Measurements from ENCODE around the gene RNASEH2A.
"Not testable (repeated sequence)": the region's sequence is repeated elsewhere in the genome, so short reads cannot be mapped to it uniquely, and the experiment has no call there.

Gene RNASEH2A

GRCh38 chr19:12794196-12794941 is 12.0 kb upstream of the RNASEH2A start:
- no peak for DNase-seq

GRCh38 chr19:12794971-12795381 is 11.4 kb upstream of the RNASEH2A start:
- no peak for DNase-seq

GRCh38 chr19:12796146-12797071 is 10.0 kb upstream of the RNASEH2A start:
- DNase-seq: peak; percentile 69 to 81

- DNase-seq: no peak
These were observed 9.2 kb upstream of the RNASEH2A start for GRCh38 chr19:12797141-12797587.

GRCh38 chr19:12797607-12798006 is 8.8 kb upstream of the RNASEH2A start:
- not testable (repeated sequence) for DNase-seq

GRCh38 chr19:12799742-12800465 is 6.5 kb upstream of the RNASEH2A start:
- DNase-seq: no peak

- no peak for DNase-seq
These were observed 6.0 kb upstream of the RNASEH2A start for GRCh38 chr19:12800466-12800770.

- peak; percentile 38 to 50 for DNase-seq
These were observed 5.4 kb upstream of the RNASEH2A start for GRCh38 chr19:12800923-12801465.

- peak; percentile 82 to 84 for DNase-seq
These were observed 4.7 kb upstream of the RNASEH2A start, which contains the start of the genes PRDX2 and THSD8 for GRCh38 chr19:12801466-12802266. Gene PRDX2, minus strand, starts transcription at chr19:12801800. Its CDS starts 539 bp downstream, at chr19:12801261. Gene THSD8, plus strand, starts transcription at chr19:12802069. Its CDS starts 3 bp downstream, at chr19:12802072.

- DNase-seq: no peak
These were observed 3.9 kb upstream of the RNASEH2A start for GRCh38 chr19:12802267-12803106.

GRCh38 chr19:12804051-12804450 is 2.3 kb upstream of the RNASEH2A start:
- DNase-seq: no peak

- no peak for DNase-seq
These were observed 8.7 kb downstream of the RNASEH2A start for GRCh38 chr19:12815088-12815487.

- not testable (repeated sequence) for DNase-seq
These were observed 10.8 kb downstream of the RNASEH2A start for GRCh38 chr19:12817188-12817587.

- not testable (repeated sequence) for DNase-seq
These were observed 11.4 kb downstream of the RNASEH2A start for GRCh38 chr19:12817810-12818209.

GRCh38 chr19:12821761-12822160 is 15.4 kb downstream of the RNASEH2A start:
- DNase-seq: no peak

- DNase-seq: peak; percentile 51 to 53
These were observed 19.1 kb downstream of the RNASEH2A start for GRCh38 chr19:12825254-12826131.

GRCh38 chr19:12828494-12828893 is 22.1 kb downstream of the RNASEH2A start:
- peak; percentile 50 to 58 for DNase-seq

- no peak for DNase-seq
These were observed 27.0 kb downstream of the RNASEH2A start for GRCh38 chr19:12833418-12833737.

GRCh38 chr19:12833738-12834565 is 27.6 kb downstream of the RNASEH2A start:
- DNase-seq: peak; percentile 47 to 49

Measured in activated CD4-positive, alpha-beta T cell treated with anti-CD3 and anti-CD28 coated beads, Interleukin-2, amount 50 U/mL, for 48 hours (primary cell).